ENCODE results near the gene DNAJC7.
A peak's percentile ranks its signal among the peaks of the same experiment; 100 is the strongest.

Gene DNAJC7

DNA sequence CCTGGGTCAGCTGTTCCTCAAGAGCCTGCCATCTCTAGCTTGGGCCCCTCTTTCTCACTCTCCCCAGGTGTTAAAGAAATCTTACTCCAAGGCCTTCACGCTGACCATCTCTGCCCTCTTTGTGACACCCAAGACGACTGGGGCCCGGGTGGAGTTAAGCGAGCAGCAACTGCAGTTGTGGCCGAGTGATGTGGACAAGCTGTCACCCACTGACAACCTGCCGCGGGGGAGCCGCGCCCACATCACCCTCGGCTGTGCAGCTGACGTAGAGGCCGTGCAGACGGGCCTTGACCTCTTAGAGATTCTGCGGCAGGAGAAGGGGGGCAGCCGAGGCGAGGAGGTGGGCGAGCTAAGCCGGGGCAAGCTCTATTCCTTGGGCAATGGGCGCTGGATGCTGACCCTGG, 43.8 kb downstream of the DNAJC7 start:
- no peak for DNase-seq

DNA sequence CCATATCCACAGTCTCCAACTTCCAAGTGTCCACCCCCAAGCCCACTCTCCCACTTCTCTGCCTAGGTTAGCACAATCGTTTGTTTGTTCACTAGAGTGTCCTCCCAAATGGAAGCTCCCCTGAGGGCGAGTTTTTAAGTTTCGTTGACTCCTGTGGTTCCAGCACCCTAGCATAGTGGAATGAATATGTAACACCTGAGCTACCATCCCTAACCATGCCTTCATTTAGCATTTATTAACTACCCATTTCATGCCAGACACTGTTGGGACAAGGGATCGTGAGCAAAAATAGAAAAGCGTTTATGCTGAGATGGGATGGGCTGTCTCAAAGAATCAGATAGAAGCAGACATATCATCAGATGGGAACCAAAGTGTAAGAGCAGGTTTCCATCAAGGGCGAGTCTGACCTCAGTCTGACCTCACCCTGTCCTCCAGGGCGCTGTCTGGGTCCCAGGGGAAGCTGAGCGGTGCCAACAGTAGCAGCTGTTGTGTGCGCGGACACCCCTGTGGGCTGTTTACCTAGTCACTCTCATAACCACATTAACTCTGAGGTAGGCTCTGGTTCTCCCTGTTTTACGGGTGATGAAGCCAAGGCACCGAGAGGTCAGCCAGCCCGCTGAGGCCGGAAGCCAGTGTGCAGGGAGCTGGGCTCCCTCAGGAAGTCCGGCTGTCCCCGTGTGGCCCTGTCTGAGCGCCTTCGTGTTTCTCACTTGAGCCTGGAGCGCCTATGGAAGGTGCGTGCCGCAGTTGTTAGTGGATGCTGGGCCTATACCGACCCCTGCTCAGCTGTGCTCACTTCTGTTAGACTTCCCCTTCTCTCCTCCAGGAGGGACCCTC, 44.5 kb downstream of the DNAJC7 start:
- DNase-seq, result no peak

GRCh38 chr17:41971721-41972523, 45.3 kb downstream of the DNAJC7 start:
- DNase-seq, result no peak

DNA sequence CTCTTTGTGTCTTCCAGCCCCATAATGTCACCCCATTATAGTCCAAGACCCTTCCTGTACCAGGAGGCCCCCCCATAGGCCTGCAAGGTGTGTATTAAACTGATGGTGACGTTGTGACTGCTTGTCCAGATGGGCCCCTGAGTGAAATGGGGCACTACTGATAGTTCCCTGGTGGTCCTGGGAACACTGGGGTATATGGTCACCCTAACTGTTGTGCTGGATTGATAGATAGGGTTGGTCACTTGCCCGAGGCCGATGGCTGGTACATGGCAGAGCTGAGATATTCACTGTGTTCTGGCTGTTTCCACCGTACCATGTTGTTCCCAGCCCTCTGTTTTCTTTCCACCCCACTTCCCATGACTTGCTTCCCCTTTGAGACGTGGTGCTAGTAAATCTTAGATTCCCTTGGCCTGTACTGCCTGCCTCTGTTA, 46.3 kb downstream of the DNAJC7 start:
- no peak for DNase-seq

DNA sequence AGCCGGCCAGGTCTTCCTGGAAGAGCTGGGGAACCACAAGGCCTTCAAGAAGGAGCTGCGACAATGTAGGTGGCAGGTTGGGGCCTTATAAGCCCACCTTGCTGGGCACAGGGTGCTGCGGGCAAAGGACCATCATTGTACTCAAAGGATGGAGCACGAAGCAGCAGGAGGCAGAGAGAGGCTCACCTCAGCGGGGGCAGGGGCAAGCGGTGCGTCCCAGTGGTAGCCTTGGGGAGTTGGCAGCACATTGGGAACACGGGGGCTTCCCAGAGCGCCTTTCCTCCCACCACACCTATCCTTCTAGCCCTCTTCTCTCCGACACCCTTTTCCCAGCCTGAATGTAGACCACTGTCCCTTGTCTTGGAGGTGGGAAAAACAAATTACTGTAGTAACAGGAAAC, 48.6 kb downstream of the DNAJC7 start:
- no peak for DNase-seq

DNA sequence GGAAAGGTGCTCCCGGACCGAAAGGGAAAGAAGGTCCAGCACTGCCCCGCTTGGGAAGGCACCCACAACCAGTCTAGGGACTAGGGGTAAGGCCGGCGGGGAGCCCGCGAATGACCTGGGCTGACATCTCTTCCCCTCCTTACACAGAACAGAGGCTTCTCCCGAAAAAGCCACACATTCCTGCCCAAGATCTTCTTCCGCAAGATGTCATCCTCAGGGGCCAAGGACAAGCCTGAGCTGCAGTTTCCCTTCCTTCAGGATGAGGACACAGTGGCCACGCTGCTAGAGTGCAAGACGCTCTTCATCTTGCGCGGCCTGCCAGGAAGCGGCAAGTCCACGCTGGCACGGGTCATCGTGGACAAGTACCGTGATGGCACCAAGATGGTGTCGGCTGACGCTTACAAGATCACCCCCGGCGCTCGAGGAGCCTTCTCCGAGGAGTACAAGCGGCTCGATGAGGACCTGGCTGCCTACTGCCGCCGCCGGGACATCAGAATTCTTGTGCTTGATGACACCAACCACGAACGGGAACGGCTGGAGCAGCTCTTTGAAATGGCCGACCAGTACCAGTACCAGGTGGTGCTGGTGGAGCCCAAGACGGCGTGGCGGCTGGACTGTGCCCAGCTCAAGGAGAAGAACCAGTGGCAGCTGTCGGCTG, 49.2 kb downstream of the DNAJC7 start:
- no peak for DNase-seq

- DNase-seq, result peak; percentile 41
Observed at GRCh38 chr17:41967141-41967920, 49.9 kb downstream of the DNAJC7 start.

GRCh38 chr17:41966463-41967140, 50.6 kb downstream of the DNAJC7 start, which contains the start of gene CNP:
CNP (plus strand) TSS chr17:41966795; CDS start chr17:41966885, 90 bp downstream.
- peak; percentile 90 for DNase-seq

GRCh38 chr17:41965694-41966462, 51.4 kb downstream of the DNAJC7 start:
- peak; percentile 77 for DNase-seq

GRCh38 chr17:41962768-41963434, 54.3 kb downstream of the DNAJC7 start:
- DNase-seq, result peak; percentile 65

GRCh38 chr17:41962111-41962510, 55.1 kb downstream of the DNAJC7 start:
- no peak for DNase-seq

- no peak for DNase-seq
Observed at GRCh38 chr17:41959336-41960095, 57.7 kb downstream of the DNAJC7 start.

GRCh38 chr17:41959030-41959335, 58.3 kb downstream of the DNAJC7 start:
- no peak for DNase-seq

GRCh38 chr17:41957869-41958439, 59.3 kb downstream of the DNAJC7 start:
- DNase-seq, result no peak

DNA sequence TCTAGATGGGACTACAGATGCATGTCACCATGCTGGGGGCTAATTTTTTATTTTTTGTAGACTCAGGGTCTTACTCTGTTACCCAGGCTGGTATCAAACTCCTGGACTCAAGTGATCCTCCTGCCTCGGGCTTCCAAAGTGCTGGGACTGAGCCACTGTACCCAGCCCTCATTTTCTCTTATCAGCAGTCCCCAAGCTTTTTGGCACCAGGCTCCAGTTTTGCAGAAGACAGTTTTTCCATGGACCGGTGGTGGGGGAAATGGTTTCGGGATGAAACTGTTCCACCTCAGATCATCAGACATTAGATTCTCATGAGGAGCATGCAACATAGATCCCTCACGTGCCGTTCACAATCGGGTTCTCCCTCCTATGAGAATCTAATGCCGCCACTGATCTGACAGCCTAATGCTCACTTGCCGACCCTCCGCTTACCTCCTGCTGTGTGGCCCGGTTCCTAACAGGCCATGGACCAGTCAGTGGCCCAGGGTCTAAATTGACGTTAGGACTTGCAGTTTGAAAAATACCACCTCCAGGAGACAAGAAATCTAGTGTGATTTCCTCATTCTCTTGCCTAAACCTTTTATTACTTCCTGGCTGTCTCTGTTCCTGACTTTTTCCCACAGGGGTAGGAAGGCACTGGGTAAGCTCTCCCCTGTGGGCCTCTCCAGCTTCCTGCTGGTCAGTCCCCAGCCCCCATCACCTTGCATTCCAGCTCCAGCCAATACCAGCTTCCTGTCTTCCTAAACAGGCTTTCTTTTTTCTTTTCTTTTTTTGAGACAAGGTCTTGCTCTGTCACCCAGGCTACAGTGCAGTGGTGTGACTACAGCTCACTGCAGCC, 60.0 kb downstream of the DNAJC7 start:
- DNase-seq, result no peak

- no peak for DNase-seq
Observed at GRCh38 chr17:41956522-41956921, 60.7 kb downstream of the DNAJC7 start.

- no peak for DNase-seq
Observed at GRCh38 chr17:41948762-41949460, 68.3 kb downstream of the DNAJC7 start.

- no peak for DNase-seq
Observed at GRCh38 chr17:41944943-41945342, 72.3 kb downstream of the DNAJC7 start.
